Heart left ventricle (tissue), 16 donors: ENCODE results near the gene NKIRAS2. TPM values are rescaled to one million over a fixed set of nuclear protein-coding genes. Genes with fewer than 3 reads are reported as not detected.

Source experiments
- ATAC-seq, 4 donors: fragments of 200-7000 bp; cut with Tn5 transposase; one replicate each; pipeline ENCODE4 v1.9.1; 2020 to 2022; ENCODE audit warnings: moderate library complexity in 4 of 4, mild to moderate bottlenecking in 3 of 4, moderate number of reproducible peaks in 1 of 4
- DNase-seq, 5 donors: peaks; one replicate each; pipeline ENCODE4 v3.0.0-alpha.2; 2020
- H3K27ac ChIP-seq, 12 donors: fragments of 200-600 bp; sonication (generic) in 4 of 12; one replicate each; pipeline versions ENCODE4 v1.5.0 to v1.8.0; 2016 to 2022; ENCODE audit warnings: mild to moderate bottlenecking in 2 of 12
- H3K27me3 ChIP-seq, 9 donors: fragments of 200-600 bp; sonication (generic) in 2 of 9; one replicate each; pipeline versions ENCODE4 v1.5.1 to v1.8.0; 2016 to 2022; ENCODE audit warnings: mild to moderate bottlenecking in 3 of 9
- H3K36me3 ChIP-seq, 9 donors: fragments of 200-600 bp; sonication (generic) in 2 of 9; one replicate each; pipeline versions ENCODE4 v1.5.0 to v1.8.0; 2018 to 2022; ENCODE audit warnings: mild to moderate bottlenecking in 2 of 9
- H3K4me1 ChIP-seq, 12 donors: fragments of 200-600 bp; sonication (generic) in 4 of 12; one replicate each; pipeline versions ENCODE4 v1.5.0 to v1.8.0; 2016 to 2022; ENCODE audit warnings: mild to moderate bottlenecking in 3 of 12
- H3K4me3 ChIP-seq, 12 donors: fragments of 200-600 bp; sonication (generic) in 4 of 12; one replicate each; pipeline versions ENCODE4 v1.5.0 to v1.8.0; 2017 to 2022; ENCODE audit warnings: mild to moderate bottlenecking in 9 of 12, moderate library complexity in 4 of 12
- H3K9me3 ChIP-seq, 12 donors: fragments of 200-600 bp; sonication (generic) in 4 of 12; one replicate each; pipeline versions ENCODE4 v1.5.0 to v1.8.0; 2016 to 2022; ENCODE audit warnings: mild to moderate bottlenecking in 1 of 12
- POLR2A ChIP-seq, 2 donors: fragments of 450-650 bp; IDR thresholded peaks; one replicate each; pipeline ENCODE4 v1.6.1; 2017; ENCODE audit warnings: antibody characterized with exemption in 2 of 2, mild to moderate bottlenecking in 2 of 2, moderate library complexity in 2 of 2
- WGBS, 4 donors: extraction: QIAGEN DNeasy Blood & Tissue Kit in 2 of 4; methylation state at CpG; one replicate each; pipeline versions ENCODE4 v1.1.5 to v1.1.7; 2013 to 2018; 5-methylcytosine and 5-hydroxymethylcytosine counted together
- intact Hi-C, 10 donors: fragments of 100-400 bp; cut with DNase I; formaldehyde crosslinking; loops; one replicate each; pipeline versions ENCODE4 v1.11.1 to v1.14.2; 2022
- polyA plus RNA-seq, 2 donors: library from polyadenylated mRNA; stranded (reverse); fragments of 200-250 nt; gene quantifications; one replicate each; pipeline ENCODE4 v1.2.3, GENCODE V29; 2013
- total RNA-seq, 9 donors: library from RNA; depleted of rRNA in 2 of 9; stranded (reverse); fragments of >200 nt in 2 of 9; fragmentation: NEBNext Ultra II Directional in 3 of 9; extraction: Animal tissue kit (Norgen Biotek cat#: 25700) in 3 of 9; gene quantifications; one replicate each; pipeline versions ENCODE4 v1.1.0 to v1.2.4, GENCODE V29; 2016 to 2023
- TF ChIP-seq, protein P1 (sequence below), 12 donors: fragments of 200-600 bp; sonication (generic) in 4 of 12; IDR thresholded peaks; one replicate each; pipeline versions ENCODE4 v1.5.0 to v1.8.0; 2018 to 2022; ENCODE audit warnings: antibody characterized with exemption in 12 of 12, mild to moderate bottlenecking in 5 of 12
- donor health status: ischemic (EF 13 %, LVEDD 7.1; RV severe dilation, severe dysfunction).
- donor health status: healthy with polysubstance abuse.
- donor health status: DM: no; HTN: yes; CAD: no.
- donor health status: DM: no; HTN: no; CAD: no.
- donor health status: ischemic (EF 25% LVEDD 6.9; RV normal size, moderate dysfunction).
- donor health status: ischemic (EF 25% LVEDD 5.7; RV mildly dilated, moderate dysfunction).
- donor health status: healthy.
- donor health status: DM: yes; HTN: yes; CAD: no.
- donor health status: ischemic (EF 35%, LVEDD 5.7; RV mildly dilated, moderate dysfunction).
- donor health status: nonischemic (EF 11% LVEDD 7.7; RV severe dilation, severe dysfunction).
- donor health status: DM: yes; HTN: yes; CAD: no.
- donor health status: PGD.
- donor health status: ischemic (EF 29% LVEDD 5.4; RV normal size, mild dysfunction).
- donor health status: nonischemic (EF 23%, LVEDD 6.1; RV moderate dilation, normal function).

NKIRAS2 gene
- total and polyA plus RNA-seq, 11 donors = 50.6 to 78.9 (median 55.9) TPM

DNA sequence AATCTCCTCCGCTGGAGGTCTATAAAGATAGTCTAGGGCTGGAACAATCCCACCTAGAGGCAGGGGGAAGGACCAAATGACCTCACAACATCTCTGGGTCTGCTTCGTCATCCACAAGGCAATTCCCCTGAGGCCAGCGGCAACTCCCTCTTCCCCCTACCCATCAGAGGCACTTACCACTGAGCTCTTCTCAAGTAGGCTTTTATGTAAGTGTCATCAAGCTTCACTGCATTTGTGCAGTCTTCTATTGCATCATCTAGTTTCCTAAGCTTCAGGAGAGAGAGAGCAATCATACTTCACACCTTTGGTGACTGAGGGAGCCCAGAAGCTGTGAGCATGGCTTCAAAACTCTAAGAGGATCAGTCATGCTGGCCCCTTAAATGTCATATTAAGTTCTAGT, 32.2 kb upstream of the NKIRAS2 start:
- DNase-seq (no peak), ATAC-seq (no peak)
- Histone ChIP-seq H3K27me3 (no peaks in the 10 kb centered on the region), H3K27ac (no peak overlapping the region), H3K4me1 (no peaks in the 10 kb centered on the region), H3K4me3 (no peak overlapping the region), H3K9me3 (no peaks in the 10 kb centered on the region), H3K36me3 (peaks cover 0 to 100% (median 100%) of the 10 kb centered on the region in 9 donors)
- intact Hi-C loops = no loop called here
- WGBS, 4 donors = 64 to 78% (median 74%) methylated on average over 3 of the region's 3 CpGs
- TF ChIP-seq POLR2A (IDR thresholded peaks at IDR 0.05) = no peak
- TF ChIP-seq, protein P1, sequence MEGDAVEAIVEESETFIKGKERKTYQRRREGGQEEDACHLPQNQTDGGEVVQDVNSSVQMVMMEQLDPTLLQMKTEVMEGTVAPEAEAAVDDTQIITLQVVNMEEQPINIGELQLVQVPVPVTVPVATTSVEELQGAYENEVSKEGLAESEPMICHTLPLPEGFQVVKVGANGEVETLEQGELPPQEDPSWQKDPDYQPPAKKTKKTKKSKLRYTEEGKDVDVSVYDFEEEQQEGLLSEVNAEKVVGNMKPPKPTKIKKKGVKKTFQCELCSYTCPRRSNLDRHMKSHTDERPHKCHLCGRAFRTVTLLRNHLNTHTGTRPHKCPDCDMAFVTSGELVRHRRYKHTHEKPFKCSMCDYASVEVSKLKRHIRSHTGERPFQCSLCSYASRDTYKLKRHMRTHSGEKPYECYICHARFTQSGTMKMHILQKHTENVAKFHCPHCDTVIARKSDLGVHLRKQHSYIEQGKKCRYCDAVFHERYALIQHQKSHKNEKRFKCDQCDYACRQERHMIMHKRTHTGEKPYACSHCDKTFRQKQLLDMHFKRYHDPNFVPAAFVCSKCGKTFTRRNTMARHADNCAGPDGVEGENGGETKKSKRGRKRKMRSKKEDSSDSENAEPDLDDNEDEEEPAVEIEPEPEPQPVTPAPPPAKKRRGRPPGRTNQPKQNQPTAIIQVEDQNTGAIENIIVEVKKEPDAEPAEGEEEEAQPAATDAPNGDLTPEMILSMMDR (IDR thresholded peaks at IDR 0.05) = no peak

DNA sequence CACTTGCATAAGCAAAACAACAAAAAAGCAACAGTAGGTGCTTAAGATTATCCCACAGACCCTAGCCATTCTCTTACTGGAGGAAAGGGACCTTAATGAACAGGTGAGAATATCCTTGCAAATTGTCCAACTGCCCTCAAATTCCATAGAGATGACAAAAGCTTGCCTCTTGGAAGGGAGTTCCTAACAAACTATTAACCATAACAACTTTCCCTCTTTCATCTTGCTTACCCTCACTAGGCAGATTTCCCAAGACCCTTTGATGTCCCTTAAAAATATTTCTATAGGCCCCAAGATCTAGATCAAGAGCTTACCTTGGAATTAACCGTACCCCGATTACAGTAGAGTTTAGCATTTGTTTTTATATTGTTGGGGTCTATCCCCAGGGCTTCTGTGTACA, 31.5 kb upstream of the NKIRAS2 start:
- intact Hi-C loops = no loop called here
- Histone ChIP-seq H3K4me1 (no peaks in the 10 kb centered on the region), H3K4me3 (no peak overlapping the region), H3K27ac (no peak overlapping the region), H3K36me3 (peaks cover 0 to 100% (median 100%) of the 10 kb centered on the region in 9 donors), H3K27me3 (no peaks in the 10 kb centered on the region), H3K9me3 (no peaks in the 10 kb centered on the region)
- WGBS, 4 donors = 93 to 99% (median 97%) methylated on average over 2 of the region's 2 CpGs
- DNase-seq = no peak
- no peak for ATAC-seq
- no peak for TF ChIP-seq POLR2A (IDR thresholded peaks at IDR 0.05)
- TF ChIP-seq, protein P1 (IDR thresholded peaks at IDR 0.05) = no peak

DNA sequence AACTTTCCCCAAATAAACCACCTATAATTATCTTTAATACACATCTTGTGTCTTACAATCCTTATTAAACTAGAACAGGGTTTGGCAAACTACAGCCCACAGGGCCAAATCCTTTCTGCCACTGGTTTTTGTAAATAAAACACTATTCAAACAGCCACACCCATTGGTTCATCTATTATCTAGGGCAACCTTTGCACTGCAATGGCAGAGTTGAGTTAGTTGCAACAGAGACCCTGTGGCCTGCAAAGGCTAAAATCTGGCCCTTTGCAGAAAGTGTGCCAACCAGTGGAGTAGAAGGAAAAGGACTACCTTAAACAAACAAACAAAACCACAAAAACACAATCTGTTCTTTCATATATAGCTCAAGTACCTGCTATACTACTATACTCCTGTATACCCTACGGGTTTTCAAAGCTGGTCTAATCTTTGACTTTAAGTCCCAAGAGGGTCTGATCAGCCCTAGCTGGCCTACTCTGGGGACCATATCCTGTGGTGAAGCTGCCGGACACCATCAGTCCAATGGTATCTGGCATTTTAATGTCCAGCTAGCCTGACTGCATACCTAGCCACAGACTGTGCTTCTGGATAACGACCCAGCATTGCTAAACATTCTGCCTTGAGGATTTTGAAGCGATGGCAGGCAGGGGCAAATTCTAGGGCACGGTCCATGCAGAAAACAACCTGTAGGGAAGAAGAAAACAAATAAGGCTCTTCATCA, 30.0 kb upstream of the NKIRAS2 start:
- WGBS, 4 donors = 76 to 95% (median 88%) methylated on average over 5 of the region's 5 CpGs

DNA sequence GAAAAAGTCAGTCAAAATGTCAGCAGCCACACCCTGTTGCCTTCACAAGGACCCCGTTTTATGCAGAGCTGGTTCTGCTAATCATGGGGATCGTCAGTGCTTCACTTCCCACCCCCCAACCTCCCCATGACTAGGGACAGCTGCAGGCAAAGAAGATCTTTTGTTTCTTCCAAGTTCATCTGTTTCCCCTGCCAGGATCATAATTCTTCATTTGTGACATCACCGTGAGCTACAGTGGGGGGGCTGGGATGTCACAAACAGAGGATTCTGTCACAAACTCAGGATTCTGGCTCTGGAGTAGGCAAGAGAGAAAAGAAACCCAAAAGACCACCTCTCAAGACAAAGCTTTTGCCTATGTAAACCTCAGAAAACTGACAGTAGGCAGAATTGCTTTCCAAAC, 27.3 kb upstream of the NKIRAS2 start:
- Histone ChIP-seq H3K36me3 (peaks cover 0 to 100% (median 100%) of the 10 kb centered on the region in 9 donors), H3K4me3 (no peak overlapping the region), H3K27ac (no peak overlapping the region), H3K4me1 (no peaks in the 10 kb centered on the region), H3K9me3 (no peaks in the 10 kb centered on the region), H3K27me3 (no peaks in the 10 kb centered on the region)
- WGBS, 4 donors = 65 to 77% (median 73%) methylated on average over 3 of the region's 3 CpGs
- ATAC-seq (no peak), DNase-seq (no peak)
- no peak for TF ChIP-seq POLR2A (IDR thresholded peaks at IDR 0.05)
- TF ChIP-seq, protein P1 (IDR thresholded peaks at IDR 0.05) = no peak
- intact Hi-C loops = no loop called here

More for the DNA sequence above, 30.0 kb upstream of the NKIRAS2 start:
- no peak overlapping the region for H3K27ac ChIP-seq
- no peaks in the 10 kb centered on the region for H3K9me3 ChIP-seq
- H3K27me3 ChIP-seq = no peaks in the 10 kb centered on the region
- ATAC-seq (no peak), DNase-seq (no peak)
- intact Hi-C loops = no loop called here
- no peaks in the 10 kb centered on the region for H3K4me1 ChIP-seq
- TF ChIP-seq, protein P1 (IDR thresholded peaks at IDR 0.05) = no peak
- TF ChIP-seq POLR2A (IDR thresholded peaks at IDR 0.05) = no peak
- no peak overlapping the region for H3K4me3 ChIP-seq
- peaks cover 0 to 100% (median 100%) of the 10 kb centered on the region in 9 donors for H3K36me3 ChIP-seq
